Astrocyte (in vitro differentiated cells and primary cell): Measurements from ENCODE around the gene OR5D18. TPM values are rescaled to one million over a fixed set of nuclear protein-coding genes. Genes with fewer than 3 reads are reported as not detected.

ENCODE experiments used
- DNase-seq: peaks from one replicate; pipeline ENCODE4 v3.0.0-alpha.2; 2010; ENCODE audit warnings: low read depth
- FAIRE-seq: peaks from 2 replicates; lab custom pipeline; 2011; peaks lifted over from hg19 to GRCh38; lab: Jason Lieb, UNC
- H2AFZ ChIP-seq: 2 replicates; pipeline ENCODE4 v1.6.0; 2012; ENCODE audit warnings: low read depth, low read length, inconsistent platforms
- H3K27ac ChIP-seq: 2 replicates; pipeline ENCODE4 v1.5.1; 2011; ENCODE audit warnings: low read depth, low read length, inconsistent platforms
- H3K27me3 ChIP-seq: 2 replicates; pipeline ENCODE4 v1.6.0; 2011; ENCODE audit warnings: low read length, inconsistent platforms; ENCODE audit not compliant: insufficient read depth
- H3K36me3 ChIP-seq: 2 replicates; pipeline ENCODE4 v1.5.1; 2011; ENCODE audit warnings: low read length, inconsistent platforms; ENCODE audit not compliant: insufficient read depth
- H3K4me1 ChIP-seq: 2 replicates; pipeline ENCODE4 v1.5.1; 2011; ENCODE audit warnings: low read length, inconsistent platforms; ENCODE audit not compliant: insufficient read depth
- H3K4me2 ChIP-seq: 2 replicates; pipeline ENCODE4 v1.6.0; 2012; ENCODE audit warnings: low read length, inconsistent platforms
- H3K4me3 ChIP-seq: 2 replicates; pipeline ENCODE4 v1.5.1; 2011; ENCODE audit warnings: low read depth, mild to moderate bottlenecking, low read length, inconsistent platforms; ENCODE audit not compliant: insufficient read depth
- H3K79me2 ChIP-seq: 2 replicates; pipeline ENCODE4 v1.6.0; 2012; ENCODE audit warnings: mild to moderate bottlenecking, low read length, inconsistent platforms; ENCODE audit not compliant: insufficient read depth
- H3K9ac ChIP-seq: 2 replicates; pipeline ENCODE4 v1.6.0; 2012; ENCODE audit warnings: mild to moderate bottlenecking, low read length, inconsistent platforms
- H3K9me3 ChIP-seq: 2 replicates; pipeline ENCODE4 v1.5.1; 2012; ENCODE audit warnings: low read depth, mild to moderate bottlenecking, low read length, inconsistent platforms; ENCODE audit not compliant: insufficient read depth
- H4K20me1 ChIP-seq: 2 replicates; pipeline ENCODE4 v1.6.0; 2012; ENCODE audit warnings: low read length, inconsistent platforms; ENCODE audit not compliant: insufficient read depth
- H3K27ac Mint-ChIP-seq: one replicate; pipeline ENCODE4 v1.8.0; 2021; ENCODE audit warnings: mild to moderate bottlenecking, mixed read lengths; ENCODE audit not compliant: unreplicated experiment
- H3K27me3 Mint-ChIP-seq: one replicate; pipeline ENCODE4 v1.8.0; 2021; ENCODE audit warnings: low read depth, mixed read lengths; ENCODE audit not compliant: unreplicated experiment
- H3K36me3 Mint-ChIP-seq: one replicate; pipeline ENCODE4 v1.8.0; 2021; ENCODE audit warnings: low read depth, mixed read lengths; ENCODE audit not compliant: unreplicated experiment
- H3K4me1 Mint-ChIP-seq: one replicate; pipeline ENCODE4 v1.8.0; 2021; ENCODE audit warnings: low read depth, mixed read lengths; ENCODE audit not compliant: unreplicated experiment
- H3K4me3 Mint-ChIP-seq: one replicate; pipeline ENCODE4 v1.8.0; 2021; ENCODE audit warnings: mild to moderate bottlenecking, moderate library complexity, mixed read lengths; ENCODE audit not compliant: unreplicated experiment
- H3K9me3 Mint-ChIP-seq: one replicate; pipeline ENCODE4 v1.8.0; 2021; ENCODE audit warnings: mild to moderate bottlenecking, mixed read lengths; ENCODE audit not compliant: unreplicated experiment
- CTCF ChIP-seq: IDR thresholded peaks from 2 replicates; pipeline ENCODE4 v1.5.1; 2011; ENCODE audit warnings: low read depth, mild to moderate bottlenecking, inconsistent platforms, low read length, moderate library complexity; ENCODE audit not compliant: insufficient read depth
- EZH2 ChIP-seq: IDR thresholded peaks from 2 replicates; pipeline ENCODE4 v1.6.1; 2012; ENCODE audit warnings: mild to moderate bottlenecking, low read length, inconsistent platforms; ENCODE audit not compliant: insufficient read depth
- total RNA-seq: library from RNA; stranded (reverse); gene quantifications from 2 replicates; pipeline ENCODE4 v1.2.1, GENCODE V29; 2021

OR5D18 gene
- total RNA-seq, 1 donor from 2014 or later, result not detected

DNA sequence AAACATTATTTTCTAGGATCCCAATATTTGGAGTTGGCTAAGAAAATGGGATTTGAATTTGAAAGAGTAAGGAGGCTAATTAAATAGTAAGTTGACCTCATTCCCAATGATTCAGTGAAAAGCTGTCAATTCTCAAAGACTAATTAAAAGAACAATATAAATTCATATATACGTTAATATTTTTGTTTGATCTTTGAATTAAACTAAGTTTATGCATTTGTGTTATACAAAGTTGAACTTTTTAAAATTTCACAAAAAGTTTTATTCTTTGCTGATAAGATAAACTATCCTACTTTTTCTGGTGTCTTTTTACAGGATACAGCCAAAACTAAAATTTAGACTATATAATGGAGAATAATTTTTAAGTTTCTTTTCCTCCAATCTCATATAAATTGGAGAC lies 8.4 kb upstream of the OR5D18 start, which contains the start of gene OR5L1:
Gene OR5L1, plus strand, starts transcription at position 301 of the 400 bp plus-strand sequence. CDS start 100 bp downstream, outside the sequence.
- no peak for FAIRE-seq

GRCh38 chr11:55826919-55827318 lies 7.5 kb downstream of the OR5D18 start, which contains the start of gene OR5L2:
OR5L2 (plus strand) TSS chr11:55827219; CDS start chr11:55827219, 0 bp downstream.
- Mint-ChIP-seq H3K36me3 (no peaks in the 10 kb centered on the region), H3K4me1 (no peaks in the 10 kb centered on the region), H3K4me3 (no peak within 1 kb of the TSS), H3K9me3 (peaks cover 2% of the 10 kb centered on the region), H3K27me3 (no peaks in the 10 kb centered on the region), H3K27ac (no peak within 1 kb of the TSS)
- no peaks in the 10 kb centered on the region for H4K20me1 ChIP-seq
- H3K36me3 ChIP-seq, result no peaks in the 10 kb centered on the region
- no peaks in the 10 kb centered on the region for H3K27me3 ChIP-seq
- H3K79me2 ChIP-seq, result no peaks in the 10 kb centered on the region
- no peak within 1 kb of the TSS for H3K9ac ChIP-seq
- DNase-seq, result no peak
- H3K9me3 ChIP-seq, result peaks cover 3% of the 10 kb centered on the region
- H3K27ac ChIP-seq, result no peak within 1 kb of the TSS
- no peaks in the 10 kb centered on the region for H3K4me1 ChIP-seq
- FAIRE-seq, result no peak
- TF ChIP-seq EZH2, result no peak
- TF ChIP-seq CTCF, result no peak
- no peak within 1 kb of the TSS for H2AFZ ChIP-seq
- no peak within 1 kb of the TSS for H3K4me2 ChIP-seq
- no peak within 1 kb of the TSS for H3K4me3 ChIP-seq

More for the DNA sequence above, 8.4 kb upstream of the OR5D18 start, which contains the start of gene OR5L1:
- Mint-ChIP-seq H3K27me3 (no peaks in the 10 kb centered on the region), H3K4me1 (no peaks in the 10 kb centered on the region), H3K36me3 (no peaks in the 10 kb centered on the region), H3K27ac (no peak within 1 kb of the TSS), H3K9me3 (peaks cover 14% of the 10 kb centered on the region), H3K4me3 (no peak within 1 kb of the TSS)
- H3K4me2 ChIP-seq, result no peak within 1 kb of the TSS
- H3K4me1 ChIP-seq, result no peaks in the 10 kb centered on the region
- no peak within 1 kb of the TSS for H3K27ac ChIP-seq
- TF ChIP-seq CTCF, result no peak
- TF ChIP-seq EZH2, result no peak
- no peaks in the 10 kb centered on the region for H3K27me3 ChIP-seq
- no peak within 1 kb of the TSS for H3K4me3 ChIP-seq
- H4K20me1 ChIP-seq, result no peaks in the 10 kb centered on the region
- H3K9ac ChIP-seq, result no peak within 1 kb of the TSS
- no peak within 1 kb of the TSS for H2AFZ ChIP-seq
- DNase-seq, result no peak
- H3K36me3 ChIP-seq, result no peaks in the 10 kb centered on the region
- H3K9me3 ChIP-seq, result peaks cover 2% of the 10 kb centered on the region
- no peaks in the 10 kb centered on the region for H3K79me2 ChIP-seq

- H3K9me3 Mint-ChIP-seq, result peaks cover 3% of the 10 kb centered on the region
- Histone ChIP-seq H3K79me2 (no peaks in the 10 kb centered on the region), H3K9me3 (peaks cover 3% of the 10 kb centered on the region)
Observed at GRCh38 chr11:55838452-55838851, 19.0 kb downstream of the OR5D18 start, which contains the start of gene OR5D16. OR5D16 (plus strand) TSS chr11:55838752; CDS start chr11:55838752, 0 bp downstream.

More at GRCh38 chr11:55838452-55838851, 19.0 kb downstream of the OR5D18 start, which contains the start of gene OR5D16:
- H3K27ac ChIP-seq, result no peak within 1 kb of the TSS
- H3K27ac Mint-ChIP-seq, result no peak within 1 kb of the TSS
- FAIRE-seq, result no peak
- H3K4me3 ChIP-seq, result no peak within 1 kb of the TSS
- H3K9ac ChIP-seq, result no peak within 1 kb of the TSS
- no peak within 1 kb of the TSS for H3K4me3 Mint-ChIP-seq
- H4K20me1 ChIP-seq, result no peaks in the 10 kb centered on the region
- H3K4me2 ChIP-seq, result no peak within 1 kb of the TSS
- H3K36me3 Mint-ChIP-seq, result no peaks in the 10 kb centered on the region
- H3K27me3 Mint-ChIP-seq, result no peaks in the 10 kb centered on the region
- TF ChIP-seq CTCF (no peak), EZH2 (no peak)
- H2AFZ ChIP-seq, result no peak within 1 kb of the TSS
- no peaks in the 10 kb centered on the region for H3K4me1 Mint-ChIP-seq
- no peaks in the 10 kb centered on the region for H3K36me3 ChIP-seq
- DNase-seq, result no peak
- no peaks in the 10 kb centered on the region for H3K4me1 ChIP-seq
- H3K27me3 ChIP-seq, result no peaks in the 10 kb centered on the region
